AG04450 (cell line): Measurements from ENCODE around the gene CCBE1. TPM values are rescaled to one million over a fixed set of nuclear protein-coding genes. Genes with fewer than 3 reads are reported as not detected.
"Not testable (repeated sequence)": the region's sequence is repeated elsewhere in the genome, so short reads cannot be mapped to it uniquely, and the experiment has no call there.

Experiments used
- CTCF ChIA-PET: fragments of 300-600, 350-600 bp; formaldehyde crosslinking; extraction: SDS; loops from one replicate; lab custom pipeline; 2022; ENCODE audit warnings: antibody characterized with exemption, inconsistent platforms; lab: Charles Lee
- POLR2A ChIA-PET: fragments of 350-600 bp; formaldehyde crosslinking; extraction: SDS; loops from one replicate; lab custom pipeline; 2021; ENCODE audit warnings: antibody characterized with exemption, inconsistent platforms; lab: Yijun Ruan, JAX
- DNase-seq: peaks from one replicate; pipeline ENCODE4 v3.0.0-alpha.2; 2011; ENCODE audit warnings: low read depth, low spot score
- H3K27ac ChIP-seq: one replicate; pipeline ENCODE4 v1.5.1; 2012; ENCODE audit warnings: low read depth, low read length, control low read depth
- H3K27me3 ChIP-seq: one replicate; pipeline ENCODE4 v1.6.0; 2012; ENCODE audit warnings: low read length; ENCODE audit not compliant: control insufficient read depth, insufficient read depth
- H3K4me3 ChIP-seq: 2 replicates; pipeline ENCODE4 v1.5.1; 2011; ENCODE audit warnings: mild to moderate bottlenecking, low read depth, low read length, control low read depth
- H3K9me3 ChIP-seq: 2 replicates; pipeline ENCODE4 v1.5.1; 2012; ENCODE audit warnings: low read length; ENCODE audit not compliant: control insufficient read depth, insufficient read depth
- CTCF ChIP-seq: IDR thresholded peaks from 2 replicates; pipeline ENCODE4 v1.5.1; 2011; ENCODE audit warnings: low read depth, low read length, control low read depth, inconsistent platforms
- polyA plus RNA-seq: library from polyadenylated mRNA; depleted of rRNA; stranded (reverse); fragments of >200 nt; gene quantifications from 2 replicates; pipeline ENCODE4 v1.2.3, GENCODE V29; 2011

CCBE1 gene
- polyA plus RNA-seq, 1 experiment = 40.4 TPM

GRCh38 chr18:59740141-59740540, 42.9 kb upstream of the CCBE1 start:
- POLR2A ChIA-PET = no interaction called here
- CTCF ChIA-PET = interaction anchor here (0.7 to 1.5 kb wide), 2 partner anchors 43 to 83 kb away, joined by 3 to 5 read pairs; partner anchors contain the start of gene CCBE1
- no peak for DNase-seq

GRCh38 chr18:59737776-59738300, 40.6 kb upstream of the CCBE1 start:
- no peak overlapping the region for H3K27ac ChIP-seq
- no peak overlapping the region for H3K4me3 ChIP-seq
- ChIA-PET POLR2A (no interaction called here), CTCF (no interaction called here)
- DNase-seq = no peak
- peaks cover 11% of the 10 kb centered on the region for H3K9me3 ChIP-seq
- no peak for TF ChIP-seq CTCF
- H3K27me3 ChIP-seq = no peaks in the 10 kb centered on the region

More at GRCh38 chr18:59740141-59740540, 42.9 kb upstream of the CCBE1 start:
- Histone ChIP-seq H3K27ac (no peak overlapping the region), H3K4me3 (no peak overlapping the region), H3K9me3 (peaks cover 11% of the 10 kb centered on the region), H3K27me3 (no peaks in the 10 kb centered on the region)
- TF ChIP-seq CTCF = no peak

GRCh38 chr18:59737335-59737734, 40.1 kb upstream of the CCBE1 start:
- CTCF ChIA-PET, POLR2A ChIA-PET, DNase-seq, H3K27me3 ChIP-seq, H3K27ac ChIP-seq, H3K4me3 ChIP-seq: not testable (repeated sequence)
- H3K9me3 ChIP-seq = peaks cover 11% of the 10 kb centered on the region

GRCh38 chr18:59736061-59736460, 38.8 kb upstream of the CCBE1 start:
- DNase-seq = no peak
- ChIA-PET POLR2A (interaction anchor here (0.6 kb wide), 1 partner anchor 61 kb away, joined by 4 read pairs; no protein-coding TSS in a partner anchor), CTCF (interaction anchor here (1.3 kb wide), 1 partner anchor 39 kb away, joined by 3 read pairs; the partner anchor contains the start of gene CCBE1)
- peaks cover 11% of the 10 kb centered on the region for H3K9me3 ChIP-seq
- TF ChIP-seq CTCF = no peak
- H3K4me3 ChIP-seq = no peak overlapping the region
- no peaks in the 10 kb centered on the region for H3K27me3 ChIP-seq
- no peak overlapping the region for H3K27ac ChIP-seq

GRCh38 chr18:59735269-59735860, 38.1 kb upstream of the CCBE1 start:
- ChIA-PET POLR2A (interaction anchor here (0.6 kb wide), 1 partner anchor 60 kb away, joined by 4 read pairs; no protein-coding TSS in a partner anchor), CTCF (interaction anchor here (0.6 to 1.3 kb wide), 2 partner anchors 38 to 46 kb away, joined by 3 read pairs; partner anchors contain the start of gene CCBE1)
- Histone ChIP-seq H3K27me3 (no peaks in the 10 kb centered on the region), H3K27ac (no peak overlapping the region), H3K9me3 (peaks cover 11% of the 10 kb centered on the region), H3K4me3 (no peak overlapping the region)
- TF ChIP-seq CTCF = no peak
- no peak for DNase-seq
